ENCODE results near the gene TET2.

GRCh38 chr4:105282489-105282888 is 135.8 kb downstream of the TET2 start:
- TF ChIP-seq POLR2A (IDR thresholded peaks at IDR 0.05; ENCODE audit: low read depth, low read length) (no peak), TAF1 (IDR thresholded peaks at IDR 0.05; ENCODE audit: low read depth, low read length) (no peak)

All from GM12891 (cell line).